Endothelial cell (in vitro differentiated cells): ENCODE measurements around the gene VSIG2. TPM values are rescaled to one million over a fixed set of nuclear protein-coding genes. Genes with fewer than 3 reads are reported as not detected.
A peak's percentile ranks its signal among the peaks of the same experiment; 100 is the strongest.

ENCODE experiments used
- DNase-seq: peaks from one replicate; pipeline ENCODE4 v3.0.0; 2021; ENCODE audit warnings: low spot score
- H3K27ac Mint-ChIP-seq: one replicate; pipeline ENCODE4 v1.8.0; 2021; ENCODE audit warnings: mixed read lengths, inconsistent platforms; ENCODE audit not compliant: unreplicated experiment
- H3K27me3 Mint-ChIP-seq: one replicate; pipeline ENCODE4 v1.8.0; 2021; ENCODE audit warnings: mild to moderate bottlenecking, moderate library complexity, mixed read lengths, inconsistent platforms; ENCODE audit not compliant: unreplicated experiment
- H3K36me3 Mint-ChIP-seq: one replicate; pipeline ENCODE4 v1.8.0; 2021; ENCODE audit warnings: mild to moderate bottlenecking, low read depth, mixed read lengths, inconsistent platforms; ENCODE audit not compliant: unreplicated experiment
- H3K4me1 Mint-ChIP-seq: one replicate; pipeline ENCODE4 v1.8.0; 2021; ENCODE audit warnings: mild to moderate bottlenecking, mixed read lengths, inconsistent platforms; ENCODE audit not compliant: unreplicated experiment
- H3K4me3 Mint-ChIP-seq: one replicate; pipeline ENCODE4 v1.8.0; 2021; ENCODE audit warnings: mild to moderate bottlenecking, mixed read lengths, inconsistent platforms; ENCODE audit not compliant: unreplicated experiment
- H3K9me3 Mint-ChIP-seq: one replicate; pipeline ENCODE4 v1.8.0; 2021; ENCODE audit warnings: mixed read lengths, inconsistent platforms; ENCODE audit not compliant: unreplicated experiment
- CTCF ChIP-seq: fragments of 200-600 bp; sonication (generic); IDR thresholded peaks from one replicate; pipeline ENCODE4 v1.5.0; 2021; ENCODE audit warnings: antibody characterized with exemption; ENCODE audit not compliant: unreplicated experiment
- total RNA-seq: library from RNA; stranded (reverse); fragmentation: NEBNext Ultra II Directional; extraction: Animal tissue kit (Norgen Biotek cat#: 25700); gene quantifications from one replicate; pipeline ENCODE4 v1.2.1, GENCODE V29; 2021; ENCODE audit not compliant: unreplicated experiment

VSIG2 gene
- total RNA-seq, 1 donor from 2014 or later, result 8.6 TPM

GRCh38 chr11:124732230-124732629 is 19.8 kb downstream of the VSIG2 start:
- no peak for DNase-seq
- Mint-ChIP-seq H3K9me3 (no peaks in the 10 kb centered on the region), H3K4me3 (no peak overlapping the region), H3K27ac (no peak overlapping the region), H3K4me1 (peaks cover 13% of the 10 kb centered on the region), H3K36me3 (no peaks in the 10 kb centered on the region), H3K27me3 (peaks cover 4% of the 10 kb centered on the region)
- no peak for TF ChIP-seq CTCF

GRCh38 chr11:124729571-124729970 is 22.5 kb downstream of the VSIG2 start:
- no peak for TF ChIP-seq CTCF
- Mint-ChIP-seq H3K27ac (no peak overlapping the region), H3K9me3 (no peaks in the 10 kb centered on the region), H3K36me3 (peaks cover 4% of the 10 kb centered on the region), H3K4me3 (no peak overlapping the region), H3K27me3 (peaks cover 9% of the 10 kb centered on the region), H3K4me1 (peaks cover 21% of the 10 kb centered on the region)
- no peak for DNase-seq

- no peak for DNase-seq
- H3K27ac Mint-ChIP-seq, result no peak overlapping the region
- H3K4me1 Mint-ChIP-seq, result peaks cover 28% of the 10 kb centered on the region
- peaks cover 10% of the 10 kb centered on the region for H3K27me3 Mint-ChIP-seq
- TF ChIP-seq CTCF, result no peak
- no peak overlapping the region for H3K4me3 Mint-ChIP-seq
- H3K36me3 Mint-ChIP-seq, result peaks cover 4% of the 10 kb centered on the region
- no peaks in the 10 kb centered on the region for H3K9me3 Mint-ChIP-seq
These were observed 23.9 kb downstream of the VSIG2 start for GRCh38 chr11:124728134-124728533.

- H3K36me3 Mint-ChIP-seq, result peaks cover 4% of the 10 kb centered on the region
- DNase-seq, result no peak
- H3K27me3 Mint-ChIP-seq, result peaks cover 13% of the 10 kb centered on the region
- H3K27ac Mint-ChIP-seq, result no peak overlapping the region
- H3K4me3 Mint-ChIP-seq, result no peak overlapping the region
- peaks cover 32% of the 10 kb centered on the region for H3K4me1 Mint-ChIP-seq
- no peaks in the 10 kb centered on the region for H3K9me3 Mint-ChIP-seq
- TF ChIP-seq CTCF, result no peak
These were observed 24.6 kb downstream of the VSIG2 start for GRCh38 chr11:124727474-124727873.

- TF ChIP-seq CTCF, result no peak
- H3K9me3 Mint-ChIP-seq, result no peaks in the 10 kb centered on the region
- no peak for DNase-seq
- peak overlapping the region; percentile 18 for H3K4me3 Mint-ChIP-seq
- peaks cover 40% of the 10 kb centered on the region for H3K4me1 Mint-ChIP-seq
- peaks cover 15% of the 10 kb centered on the region for H3K27me3 Mint-ChIP-seq
- peak overlapping the region; percentile 37 for H3K27ac Mint-ChIP-seq
- H3K36me3 Mint-ChIP-seq, result peaks cover 4% of the 10 kb centered on the region
These were observed 26.3 kb downstream of the VSIG2 start for GRCh38 chr11:124725719-124726105.
